Nephron progenitor cell (in vitro differentiated cells): ENCODE measurements around the gene SYT7.

Experiments
- DNase-seq: peaks from one replicate; pipeline ENCODE4 v3.0.0; 2021
- H3K27ac Mint-ChIP-seq: 2 replicates; pipeline ENCODE4 v1.8.0; 2021; ENCODE audit warnings: mild to moderate bottlenecking, moderate library complexity, mixed read lengths
- H3K27me3 Mint-ChIP-seq: 2 replicates; pipeline ENCODE4 v1.8.0; 2021; ENCODE audit warnings: mild to moderate bottlenecking, low read depth, mixed read lengths; ENCODE audit not compliant: poor library complexity
- H3K36me3 Mint-ChIP-seq: 2 replicates; pipeline ENCODE4 v1.8.0; 2021; ENCODE audit warnings: low read depth, mixed read lengths
- H3K4me1 Mint-ChIP-seq: 2 replicates; pipeline ENCODE4 v1.8.0; 2021; ENCODE audit warnings: mixed read lengths
- H3K4me3 Mint-ChIP-seq: 2 replicates; pipeline ENCODE4 v1.8.0; 2021; ENCODE audit warnings: mild to moderate bottlenecking, moderate library complexity, mixed read lengths
- H3K9me3 Mint-ChIP-seq: 2 replicates; pipeline ENCODE4 v1.8.0; 2021; ENCODE audit warnings: mild to moderate bottlenecking, moderate library complexity, mixed read lengths
- TF ChIP-seq, protein P1 (sequence below): fragments of 200-600 bp; sonication (generic); IDR thresholded peaks from 2 replicates; pipeline ENCODE4 v1.5.0; 2021; ENCODE audit warnings: antibody characterized with exemption

Gene SYT7

DNA sequence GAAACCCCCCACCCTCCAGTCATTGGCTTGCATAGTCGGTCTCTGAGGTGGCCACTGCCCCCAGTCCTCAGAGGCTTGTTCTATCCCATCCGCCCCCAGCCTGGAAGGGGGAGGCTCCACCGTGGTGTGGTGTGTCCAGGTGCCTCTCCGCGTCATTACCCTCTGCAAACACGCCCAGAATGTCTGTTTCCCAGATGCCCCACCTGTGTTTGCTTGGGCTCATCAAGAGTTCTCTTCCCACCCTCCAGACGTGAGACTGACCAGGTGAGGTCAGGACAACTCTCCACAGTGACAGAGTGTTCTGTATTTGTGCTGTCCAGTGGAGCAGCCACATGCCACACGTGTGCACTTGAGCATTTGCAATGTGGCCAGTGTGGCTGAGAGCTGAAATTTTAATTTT lies 47.5 kb downstream of the SYT7 start:
- Mint-ChIP-seq H3K4me1 (peaks cover 89% of the 10 kb centered on the region), H3K4me3 (peak overlapping the region; percentile 42), H3K27me3 (no peaks in the 10 kb centered on the region), H3K27ac (no peak overlapping the region), H3K9me3 (no peaks in the 10 kb centered on the region), H3K36me3 (no peaks in the 10 kb centered on the region)
- TF ChIP-seq, protein P1, sequence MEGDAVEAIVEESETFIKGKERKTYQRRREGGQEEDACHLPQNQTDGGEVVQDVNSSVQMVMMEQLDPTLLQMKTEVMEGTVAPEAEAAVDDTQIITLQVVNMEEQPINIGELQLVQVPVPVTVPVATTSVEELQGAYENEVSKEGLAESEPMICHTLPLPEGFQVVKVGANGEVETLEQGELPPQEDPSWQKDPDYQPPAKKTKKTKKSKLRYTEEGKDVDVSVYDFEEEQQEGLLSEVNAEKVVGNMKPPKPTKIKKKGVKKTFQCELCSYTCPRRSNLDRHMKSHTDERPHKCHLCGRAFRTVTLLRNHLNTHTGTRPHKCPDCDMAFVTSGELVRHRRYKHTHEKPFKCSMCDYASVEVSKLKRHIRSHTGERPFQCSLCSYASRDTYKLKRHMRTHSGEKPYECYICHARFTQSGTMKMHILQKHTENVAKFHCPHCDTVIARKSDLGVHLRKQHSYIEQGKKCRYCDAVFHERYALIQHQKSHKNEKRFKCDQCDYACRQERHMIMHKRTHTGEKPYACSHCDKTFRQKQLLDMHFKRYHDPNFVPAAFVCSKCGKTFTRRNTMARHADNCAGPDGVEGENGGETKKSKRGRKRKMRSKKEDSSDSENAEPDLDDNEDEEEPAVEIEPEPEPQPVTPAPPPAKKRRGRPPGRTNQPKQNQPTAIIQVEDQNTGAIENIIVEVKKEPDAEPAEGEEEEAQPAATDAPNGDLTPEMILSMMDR: no peak
- no peak for DNase-seq

DNA sequence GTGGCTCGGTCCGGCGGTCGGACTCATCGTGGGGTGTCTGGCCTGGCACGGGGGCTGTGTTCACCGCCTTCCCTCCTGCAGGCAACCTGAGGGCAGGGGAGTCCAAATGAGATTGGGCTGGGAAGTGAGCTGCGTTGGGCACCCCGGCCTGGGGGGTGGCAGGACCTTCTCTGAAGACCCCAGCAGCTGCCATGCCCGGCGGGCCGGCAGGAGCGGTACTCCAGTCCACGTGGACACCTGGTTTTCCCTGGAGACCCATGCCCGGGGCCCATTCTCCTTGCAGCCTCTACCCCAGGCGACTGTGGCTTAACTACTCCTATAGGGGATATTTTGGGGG lies 47.9 kb downstream of the SYT7 start:
- no peak overlapping the region for H3K27ac Mint-ChIP-seq
- H3K9me3 Mint-ChIP-seq: no peaks in the 10 kb centered on the region
- no peaks in the 10 kb centered on the region for H3K27me3 Mint-ChIP-seq
- H3K4me1 Mint-ChIP-seq: peaks cover 89% of the 10 kb centered on the region
- TF ChIP-seq, protein P1: no peak
- DNase-seq: no peak
- no peaks in the 10 kb centered on the region for H3K36me3 Mint-ChIP-seq
- H3K4me3 Mint-ChIP-seq: no peak overlapping the region

DNA sequence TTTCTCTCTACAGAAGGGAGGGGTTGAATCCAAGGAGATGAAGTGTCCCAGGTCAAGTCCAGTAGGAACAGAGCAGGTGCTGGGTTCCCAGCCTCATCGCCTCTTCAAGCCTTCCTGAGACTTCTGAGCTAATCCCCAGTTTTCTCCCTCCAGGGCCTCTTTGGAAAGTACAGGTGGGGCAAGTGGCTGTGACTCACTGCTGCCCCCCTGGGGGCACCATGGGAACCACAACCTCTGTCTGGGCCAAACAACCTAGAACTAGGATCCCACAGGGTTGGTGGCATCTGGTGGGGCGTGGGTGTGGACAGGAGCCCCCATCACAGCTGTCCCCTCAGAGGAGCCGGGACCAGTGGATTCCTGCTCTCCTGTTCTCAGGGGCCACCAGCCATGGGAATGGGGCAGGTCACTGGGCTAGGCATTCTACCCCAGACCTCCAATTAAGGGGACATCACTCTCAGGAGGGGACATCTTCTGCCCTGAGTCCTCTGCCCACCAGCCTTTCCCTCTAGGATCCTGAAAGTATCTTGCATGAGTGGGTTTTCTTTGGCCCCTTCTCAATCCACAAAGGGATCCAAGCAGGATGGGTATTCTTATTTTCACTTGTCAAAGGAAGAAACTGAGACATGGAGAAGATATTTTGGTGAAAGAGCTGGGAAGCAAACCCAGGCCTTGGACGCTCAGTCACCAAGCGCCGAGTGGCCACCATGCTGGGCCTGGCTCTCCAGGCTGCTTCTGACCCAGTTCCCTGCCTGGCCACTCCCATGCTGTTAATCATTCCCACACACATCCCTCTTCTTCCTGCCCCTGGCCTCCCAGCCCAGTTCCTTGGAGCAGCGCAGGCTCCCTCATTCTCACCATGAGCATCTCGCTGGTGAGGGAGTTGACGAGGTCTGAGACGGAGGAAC lies 48.5 kb downstream of the SYT7 start:
- TF ChIP-seq, protein P1: peak; percentile 71
- H3K4me1 Mint-ChIP-seq: peaks cover 89% of the 10 kb centered on the region
- no peaks in the 10 kb centered on the region for H3K27me3 Mint-ChIP-seq
- H3K9me3 Mint-ChIP-seq: no peaks in the 10 kb centered on the region
- no peaks in the 10 kb centered on the region for H3K36me3 Mint-ChIP-seq
- H3K27ac Mint-ChIP-seq: no peak overlapping the region
- H3K4me3 Mint-ChIP-seq: no peak overlapping the region
- no peak for DNase-seq

DNA sequence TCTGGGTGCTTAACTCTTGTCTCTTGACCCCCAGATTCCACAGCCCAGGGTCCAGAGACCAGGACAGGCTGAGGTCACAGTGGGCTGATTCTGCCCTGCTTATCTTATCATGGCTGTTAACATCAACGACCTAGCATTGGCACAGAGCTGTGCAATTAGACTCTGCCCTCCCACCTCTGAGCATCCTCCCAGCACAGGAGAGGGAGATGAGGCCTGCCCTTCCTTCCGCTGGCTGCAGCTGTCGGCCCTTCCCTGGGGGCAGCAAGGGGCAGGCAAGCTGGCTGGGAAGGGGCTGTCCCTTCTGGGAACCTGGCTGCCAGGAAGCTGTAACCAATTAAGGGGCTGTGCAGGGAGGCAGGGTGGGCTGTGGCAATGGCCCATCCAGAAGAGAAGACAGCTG lies 49.8 kb downstream of the SYT7 start:
- Mint-ChIP-seq H3K27ac (no peak overlapping the region), H3K4me1 (peaks cover 87% of the 10 kb centered on the region), H3K27me3 (no peaks in the 10 kb centered on the region), H3K4me3 (no peak overlapping the region), H3K36me3 (no peaks in the 10 kb centered on the region), H3K9me3 (no peaks in the 10 kb centered on the region)
- no peak for DNase-seq
- TF ChIP-seq, protein P1: no peak

DNA sequence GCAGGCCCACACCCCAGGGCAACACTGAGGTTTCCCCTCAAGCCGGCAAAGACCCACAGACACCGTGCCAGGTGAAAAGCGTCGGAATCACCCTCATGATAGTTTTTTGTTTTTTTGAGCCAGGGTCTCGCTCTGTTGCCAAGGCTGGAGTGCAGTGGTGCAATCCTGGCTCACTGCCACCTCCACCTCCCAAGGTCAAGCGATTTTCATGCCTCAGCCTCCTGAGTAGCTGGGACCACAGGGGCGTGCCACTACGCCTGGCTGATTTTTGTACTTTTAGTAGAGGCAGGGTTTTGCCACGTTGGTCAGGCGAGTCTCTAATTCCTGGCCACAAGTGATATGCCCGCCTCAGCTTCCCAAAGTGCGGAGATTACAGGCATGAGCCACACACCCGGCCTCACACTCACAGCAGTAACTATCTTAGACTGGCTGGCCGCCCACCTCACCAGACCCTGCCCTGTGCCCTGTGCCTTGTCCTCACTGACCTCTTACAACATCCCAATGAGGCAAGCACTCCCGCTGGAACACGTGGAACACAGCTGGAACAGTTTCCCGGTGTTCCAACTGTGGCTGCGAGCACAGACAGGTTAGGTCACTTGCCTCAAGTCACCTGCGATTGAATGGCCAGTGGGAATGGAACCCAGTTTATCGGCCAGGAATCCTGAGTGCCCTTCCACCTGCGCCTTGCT lies 51.2 kb downstream of the SYT7 start:
- TF ChIP-seq, protein P1: no peak
- H3K4me1 Mint-ChIP-seq: peaks cover 74% of the 10 kb centered on the region
- H3K27me3 Mint-ChIP-seq: peaks cover 3% of the 10 kb centered on the region
- no peaks in the 10 kb centered on the region for H3K36me3 Mint-ChIP-seq
- no peaks in the 10 kb centered on the region for H3K9me3 Mint-ChIP-seq
- H3K4me3 Mint-ChIP-seq: no peak overlapping the region
- DNase-seq: no peak
- H3K27ac Mint-ChIP-seq: no peak overlapping the region
